Ishikawa (cell line): ENCODE results near the gene POLR1D.

Experiments used
- CEBPB ChIP-seq: IDR thresholded peaks from 2 replicates; pipeline ENCODE4 v1.6.1; 2012
- CREB1 ChIP-seq: IDR thresholded peaks from 2 replicates; pipeline ENCODE4 v1.6.1; 2012; ENCODE audit warnings: low read depth
- EGR1 ChIP-seq: IDR thresholded peaks from 2 replicates; pipeline ENCODE4 v1.6.1; 2012
- EP300 ChIP-seq: IDR thresholded peaks from 2 replicates; pipeline ENCODE4 v1.6.1; 2012; ENCODE audit warnings: borderline replicate concordance
- FOXM1 ChIP-seq: IDR thresholded peaks from 2 replicates; pipeline ENCODE4 v1.6.1; 2012; ENCODE audit warnings: low read depth, borderline replicate concordance
- NFIC ChIP-seq: IDR thresholded peaks from 2 replicates; pipeline ENCODE4 v1.6.1; 2012
- RAD21 ChIP-seq: IDR thresholded peaks from 2 replicates; pipeline ENCODE4 v1.6.1; 2012; ENCODE audit warnings: low read depth
- TAF1 ChIP-seq: IDR thresholded peaks from 2 replicates; pipeline ENCODE4 v1.6.1; 2012; ENCODE audit warnings: low read depth, mild to moderate bottlenecking
- TCF12 ChIP-seq: IDR thresholded peaks from 2 replicates; pipeline ENCODE4 v1.6.1; 2012; ENCODE audit warnings: low read depth
- TEAD4 ChIP-seq: IDR thresholded peaks from 2 replicates; pipeline ENCODE4 v1.6.1; 2012
- YY1 ChIP-seq: IDR thresholded peaks from 2 replicates; pipeline ENCODE4 v1.6.1; 2012; ENCODE audit warnings: low read depth
- ZBTB7A ChIP-seq: IDR thresholded peaks from 2 replicates; pipeline ENCODE4 v1.6.1; 2012; ENCODE audit warnings: low read depth
- TF ChIP-seq, protein P1 (sequence below): IDR thresholded peaks from 2 replicates; pipeline ENCODE4 v1.6.1; 2012
- TF ChIP-seq, protein P2 (sequence below): IDR thresholded peaks from 2 replicates; pipeline ENCODE4 v1.6.1; 2012; ENCODE audit warnings: low read depth, mild to moderate bottlenecking
- TF ChIP-seq, protein P3 (sequence below): IDR thresholded peaks from 2 replicates; pipeline ENCODE4 v1.6.1; 2012

Gene POLR1D

DNA sequence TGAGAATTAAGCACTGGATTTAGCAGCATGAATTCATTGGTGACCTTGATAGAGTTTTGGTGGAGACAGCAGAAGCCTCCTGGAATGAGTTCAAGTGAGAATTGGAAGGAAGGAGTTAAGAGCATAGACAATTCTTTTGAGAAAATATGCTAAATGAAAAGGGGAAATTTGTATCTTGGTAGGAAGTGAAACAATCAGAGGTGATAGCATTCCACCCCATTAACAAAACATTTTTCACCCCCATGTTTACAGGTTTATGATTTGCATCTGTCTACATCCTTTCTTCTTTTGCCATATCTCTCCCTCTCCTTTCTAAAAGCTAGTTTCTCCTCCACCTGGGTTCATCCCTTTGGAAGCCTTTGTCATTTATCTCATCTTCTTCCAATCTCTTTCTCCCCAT is 28.8 kb upstream of the POLR1D start:
- TF ChIP-seq EP300: no peak
- TF ChIP-seq YY1: no peak

DNA sequence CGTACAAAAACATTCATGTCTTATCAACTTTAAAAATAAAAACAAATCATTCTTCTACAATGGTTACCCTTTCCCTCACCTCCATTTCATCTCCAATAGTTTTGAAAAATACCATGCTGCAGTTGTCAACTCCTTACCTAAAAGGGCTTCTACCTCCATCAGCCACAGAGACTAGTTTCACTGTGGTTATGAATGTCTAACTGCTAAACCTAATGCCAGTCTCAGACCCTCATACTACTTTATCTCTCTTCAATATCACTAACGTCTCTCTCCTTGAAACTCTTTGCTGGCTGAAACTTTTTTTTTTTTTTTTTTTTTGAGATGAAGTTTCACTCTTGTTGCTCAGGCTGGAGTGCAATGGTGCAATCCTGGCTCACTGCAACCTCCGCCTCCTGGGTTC is 28.4 kb upstream of the POLR1D start:
- TF ChIP-seq, protein P1, sequence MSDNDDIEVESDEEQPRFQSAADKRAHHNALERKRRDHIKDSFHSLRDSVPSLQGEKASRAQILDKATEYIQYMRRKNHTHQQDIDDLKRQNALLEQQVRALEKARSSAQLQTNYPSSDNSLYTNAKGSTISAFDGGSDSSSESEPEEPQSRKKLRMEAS: no peak
- TF ChIP-seq, protein P2, sequence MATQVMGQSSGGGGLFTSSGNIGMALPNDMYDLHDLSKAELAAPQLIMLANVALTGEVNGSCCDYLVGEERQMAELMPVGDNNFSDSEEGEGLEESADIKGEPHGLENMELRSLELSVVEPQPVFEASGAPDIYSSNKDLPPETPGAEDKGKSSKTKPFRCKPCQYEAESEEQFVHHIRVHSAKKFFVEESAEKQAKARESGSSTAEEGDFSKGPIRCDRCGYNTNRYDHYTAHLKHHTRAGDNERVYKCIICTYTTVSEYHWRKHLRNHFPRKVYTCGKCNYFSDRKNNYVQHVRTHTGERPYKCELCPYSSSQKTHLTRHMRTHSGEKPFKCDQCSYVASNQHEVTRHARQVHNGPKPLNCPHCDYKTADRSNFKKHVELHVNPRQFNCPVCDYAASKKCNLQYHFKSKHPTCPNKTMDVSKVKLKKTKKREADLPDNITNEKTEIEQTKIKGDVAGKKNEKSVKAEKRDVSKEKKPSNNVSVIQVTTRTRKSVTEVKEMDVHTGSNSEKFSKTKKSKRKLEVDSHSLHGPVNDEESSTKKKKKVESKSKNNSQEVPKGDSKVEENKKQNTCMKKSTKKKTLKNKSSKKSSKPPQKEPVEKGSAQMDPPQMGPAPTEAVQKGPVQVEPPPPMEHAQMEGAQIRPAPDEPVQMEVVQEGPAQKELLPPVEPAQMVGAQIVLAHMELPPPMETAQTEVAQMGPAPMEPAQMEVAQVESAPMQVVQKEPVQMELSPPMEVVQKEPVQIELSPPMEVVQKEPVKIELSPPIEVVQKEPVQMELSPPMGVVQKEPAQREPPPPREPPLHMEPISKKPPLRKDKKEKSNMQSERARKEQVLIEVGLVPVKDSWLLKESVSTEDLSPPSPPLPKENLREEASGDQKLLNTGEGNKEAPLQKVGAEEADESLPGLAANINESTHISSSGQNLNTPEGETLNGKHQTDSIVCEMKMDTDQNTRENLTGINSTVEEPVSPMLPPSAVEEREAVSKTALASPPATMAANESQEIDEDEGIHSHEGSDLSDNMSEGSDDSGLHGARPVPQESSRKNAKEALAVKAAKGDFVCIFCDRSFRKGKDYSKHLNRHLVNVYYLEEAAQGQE: no peak
- TF ChIP-seq TCF12: no peak
- TF ChIP-seq CEBPB: no peak
- TF ChIP-seq YY1: no peak

DNA sequence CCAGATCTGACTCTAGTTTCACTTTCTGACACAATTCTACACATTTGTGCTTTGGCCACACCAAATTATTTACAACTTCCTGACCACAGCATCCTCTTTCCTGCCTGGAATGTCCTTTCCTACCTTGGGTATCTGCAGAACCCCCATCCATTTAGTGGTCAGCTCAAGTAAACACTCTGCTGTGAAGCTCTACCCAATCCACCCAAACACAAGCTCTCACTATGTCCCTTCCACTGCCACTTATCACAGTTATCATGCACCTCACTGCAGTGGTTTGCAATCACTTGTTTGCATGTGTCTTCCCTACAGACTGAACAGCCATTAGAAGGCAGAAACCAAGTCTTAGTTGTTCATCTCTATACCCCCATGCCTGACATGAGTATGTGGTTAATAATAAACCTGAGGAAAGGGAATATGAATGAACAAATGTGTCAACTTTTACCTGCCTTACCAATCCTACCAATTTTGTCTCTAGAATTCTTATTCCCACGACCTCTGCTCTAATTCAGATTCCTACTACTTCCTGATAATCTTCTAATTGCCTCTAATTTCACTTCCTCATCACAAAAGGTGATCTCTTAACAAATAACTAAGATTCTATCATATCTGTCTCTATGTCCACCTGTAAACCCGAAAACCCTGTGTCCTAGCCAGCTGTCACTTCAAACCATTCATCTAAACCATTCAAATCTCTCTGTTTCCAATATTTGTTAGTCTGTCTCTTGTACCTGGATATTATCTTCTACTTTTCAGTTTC is 26.5 kb upstream of the POLR1D start:
- TF ChIP-seq YY1 (no peak), TEAD4 (no peak), ZBTB7A (no peak)
- TF ChIP-seq, protein P2: no peak

DNA sequence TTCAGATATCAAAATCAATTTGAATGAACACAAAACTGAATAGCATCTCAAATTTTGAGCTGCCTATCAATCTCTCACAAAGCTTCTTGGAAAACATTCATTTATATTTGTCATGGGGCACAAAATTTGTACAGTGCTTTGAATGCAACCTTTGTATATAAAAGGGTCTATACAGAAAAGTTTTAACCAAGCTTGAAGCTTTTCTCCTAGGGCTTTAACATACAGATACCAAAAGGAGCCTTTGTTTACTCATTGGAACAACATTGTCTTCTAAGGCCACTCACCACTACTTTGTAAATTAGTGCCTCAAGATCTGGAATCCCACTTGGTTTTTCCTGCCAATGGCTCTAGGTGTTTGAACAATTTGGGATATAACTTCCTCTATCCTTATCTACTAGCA is 22.6 kb upstream of the POLR1D start:
- TF ChIP-seq ZBTB7A: no peak
- TF ChIP-seq TAF1: no peak
- TF ChIP-seq, protein P2: no peak
- TF ChIP-seq, protein P3, sequence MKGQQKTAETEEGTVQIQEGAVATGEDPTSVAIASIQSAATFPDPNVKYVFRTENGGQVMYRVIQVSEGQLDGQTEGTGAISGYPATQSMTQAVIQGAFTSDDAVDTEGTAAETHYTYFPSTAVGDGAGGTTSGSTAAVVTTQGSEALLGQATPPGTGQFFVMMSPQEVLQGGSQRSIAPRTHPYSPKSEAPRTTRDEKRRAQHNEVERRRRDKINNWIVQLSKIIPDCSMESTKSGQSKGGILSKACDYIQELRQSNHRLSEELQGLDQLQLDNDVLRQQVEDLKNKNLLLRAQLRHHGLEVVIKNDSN: no peak
- TF ChIP-seq RAD21: no peak
- no peak for TF ChIP-seq FOXM1
- TF ChIP-seq, protein P1: no peak
- no peak for TF ChIP-seq TCF12
- TF ChIP-seq TEAD4: no peak
- TF ChIP-seq EGR1: no peak

DNA sequence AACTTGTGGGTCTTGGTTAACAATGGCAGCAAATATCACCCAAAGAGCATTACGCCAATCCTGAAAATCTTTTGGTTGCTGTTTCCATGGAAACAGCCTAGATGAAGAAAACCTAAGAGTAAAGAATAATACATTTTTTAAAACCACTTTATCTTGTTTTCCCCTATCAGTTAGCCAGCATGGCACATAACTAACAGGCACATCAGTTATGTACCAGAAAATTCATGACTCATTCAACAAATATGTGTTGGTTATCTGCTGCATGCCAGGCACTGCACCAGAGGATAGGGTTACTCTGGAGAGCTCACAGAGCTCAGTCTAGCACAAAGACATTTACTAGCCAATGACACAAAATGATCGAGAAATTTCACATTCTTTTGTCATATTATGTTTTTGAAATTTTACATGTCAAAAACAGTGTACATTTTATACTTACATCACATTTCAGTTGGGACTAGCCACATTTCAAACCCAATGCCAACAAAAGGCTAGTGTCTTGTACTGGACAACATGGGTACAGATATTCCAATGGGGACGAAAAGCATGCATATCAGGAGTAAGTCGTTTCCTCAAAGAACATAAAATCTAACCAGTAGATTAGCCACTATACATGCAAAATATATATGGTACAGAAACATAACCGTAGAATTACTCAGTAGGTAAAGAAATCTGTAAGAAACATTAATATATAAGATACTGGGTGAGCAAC is 21.7 kb upstream of the POLR1D start:
- TF ChIP-seq TEAD4: peak; percentile 87
- TF ChIP-seq, protein P1: no peak

DNA sequence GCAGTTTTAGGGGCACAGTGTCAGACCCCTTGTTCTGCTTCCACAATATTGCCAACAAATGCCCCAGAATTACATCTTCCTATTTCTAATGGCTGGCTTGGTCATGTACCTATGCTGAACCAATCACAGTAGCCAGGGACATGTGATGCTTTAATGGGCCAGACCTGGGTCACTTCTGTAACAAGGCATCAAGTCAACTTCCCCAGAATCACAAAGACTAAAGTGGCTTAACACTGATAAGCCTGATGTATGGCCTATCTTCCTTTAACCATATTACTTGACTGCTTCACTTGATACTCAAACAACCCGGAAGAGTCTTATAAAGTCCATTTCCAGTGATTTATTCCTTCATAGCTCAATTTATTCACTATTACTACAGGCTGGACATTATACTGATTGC is 21.0 kb upstream of the POLR1D start:
- TF ChIP-seq YY1: no peak
- TF ChIP-seq CEBPB: no peak
- no peak for TF ChIP-seq TAF1
- TF ChIP-seq, protein P2: no peak
- no peak for TF ChIP-seq CREB1
- TF ChIP-seq EGR1: no peak
- TF ChIP-seq NFIC: no peak
- TF ChIP-seq TEAD4: no peak
- no peak for TF ChIP-seq ZBTB7A
- TF ChIP-seq RAD21: no peak
- no peak for TF ChIP-seq TCF12
- TF ChIP-seq, protein P3: no peak
- TF ChIP-seq EP300: no peak
- TF ChIP-seq, protein P1: no peak
